Measurements from ENCODE around the gene GPSM1.

DNA sequence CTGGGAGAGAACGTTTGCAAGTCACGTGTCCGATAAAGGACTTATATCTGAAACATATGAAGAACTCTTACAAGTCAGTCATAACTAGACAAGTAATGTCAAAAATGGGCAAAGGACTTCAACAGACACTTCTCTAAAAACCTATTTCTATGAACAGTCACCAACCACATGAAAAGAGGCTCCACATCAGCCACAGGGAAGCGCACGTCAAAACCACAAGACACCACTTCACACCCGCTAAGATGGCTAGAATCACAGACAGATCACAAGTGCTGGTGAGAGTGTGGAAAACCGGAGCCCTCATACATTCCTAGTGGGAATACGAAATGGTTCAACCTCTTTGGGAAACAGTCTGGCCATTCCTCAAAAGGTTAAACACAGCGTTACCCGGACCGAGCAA, 57.7 kb downstream of the GPSM1 start:
- TF ChIP-seq, protein P1, sequence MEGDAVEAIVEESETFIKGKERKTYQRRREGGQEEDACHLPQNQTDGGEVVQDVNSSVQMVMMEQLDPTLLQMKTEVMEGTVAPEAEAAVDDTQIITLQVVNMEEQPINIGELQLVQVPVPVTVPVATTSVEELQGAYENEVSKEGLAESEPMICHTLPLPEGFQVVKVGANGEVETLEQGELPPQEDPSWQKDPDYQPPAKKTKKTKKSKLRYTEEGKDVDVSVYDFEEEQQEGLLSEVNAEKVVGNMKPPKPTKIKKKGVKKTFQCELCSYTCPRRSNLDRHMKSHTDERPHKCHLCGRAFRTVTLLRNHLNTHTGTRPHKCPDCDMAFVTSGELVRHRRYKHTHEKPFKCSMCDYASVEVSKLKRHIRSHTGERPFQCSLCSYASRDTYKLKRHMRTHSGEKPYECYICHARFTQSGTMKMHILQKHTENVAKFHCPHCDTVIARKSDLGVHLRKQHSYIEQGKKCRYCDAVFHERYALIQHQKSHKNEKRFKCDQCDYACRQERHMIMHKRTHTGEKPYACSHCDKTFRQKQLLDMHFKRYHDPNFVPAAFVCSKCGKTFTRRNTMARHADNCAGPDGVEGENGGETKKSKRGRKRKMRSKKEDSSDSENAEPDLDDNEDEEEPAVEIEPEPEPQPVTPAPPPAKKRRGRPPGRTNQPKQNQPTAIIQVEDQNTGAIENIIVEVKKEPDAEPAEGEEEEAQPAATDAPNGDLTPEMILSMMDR (IDR thresholded peaks at IDR 0.05), result no peak
- TF ChIP-seq POLR2A (IDR thresholded peaks at IDR 0.05) (no peak), POLR2AphosphoS5 (IDR thresholded peaks at IDR 0.05) (no peak), EP300 (IDR thresholded peaks at IDR 0.05) (no peak)
